Glutamatergic neuron (in vitro differentiated cells): ENCODE data around the gene TMEM176B. TPM values are rescaled to one million over a fixed set of nuclear protein-coding genes. Genes with fewer than 3 reads are reported as not detected.
A peak's percentile ranks its signal among the peaks of the same experiment; 100 is the strongest.

Experiments
- DNase-seq: peaks from one replicate; pipeline ENCODE4 v3.0.0; 2022
- H3K27ac Mint-ChIP-seq: one replicate; pipeline ENCODE4 v1.8.0; 2020; ENCODE audit warnings: mild to moderate bottlenecking, mixed read lengths, inconsistent platforms; ENCODE audit not compliant: unreplicated experiment
- H3K27me3 Mint-ChIP-seq: one replicate; pipeline ENCODE4 v1.8.0; 2020; ENCODE audit warnings: mild to moderate bottlenecking, moderate library complexity, mixed read lengths, inconsistent platforms; ENCODE audit not compliant: unreplicated experiment
- H3K36me3 Mint-ChIP-seq: one replicate; pipeline ENCODE4 v1.8.0; 2020; ENCODE audit warnings: mild to moderate bottlenecking, mixed read lengths, inconsistent platforms; ENCODE audit not compliant: unreplicated experiment
- H3K4me1 Mint-ChIP-seq: one replicate; pipeline ENCODE4 v1.8.0; 2020; ENCODE audit warnings: mild to moderate bottlenecking, low read depth, mixed read lengths, inconsistent platforms; ENCODE audit not compliant: unreplicated experiment
- H3K4me3 Mint-ChIP-seq: one replicate; pipeline ENCODE4 v1.8.0; 2020; ENCODE audit warnings: mild to moderate bottlenecking, mixed read lengths, inconsistent platforms; ENCODE audit not compliant: unreplicated experiment
- H3K9me3 Mint-ChIP-seq: one replicate; pipeline ENCODE4 v1.8.0; 2020; ENCODE audit warnings: mild to moderate bottlenecking, moderate library complexity, mixed read lengths, inconsistent platforms; ENCODE audit not compliant: unreplicated experiment
- total RNA-seq: library from RNA; stranded (reverse); fragmentation: NEBNext Ultra II Directional; extraction: Animal tissue kit (Norgen Biotek cat#: 25700); gene quantifications from one replicate; pipeline ENCODE4 v1.2.1, GENCODE V29; 2021; ENCODE audit not compliant: unreplicated experiment
- TF ChIP-seq, protein P1 (sequence below): fragments of 200-600 bp; sonication (generic); IDR thresholded peaks from one replicate; pipeline ENCODE4 v1.5.0; 2021; ENCODE audit not compliant: partially characterized antibody, unreplicated experiment

Gene TMEM176B
- total RNA-seq, 1 donor from 2014 or later = 0.44 TPM

DNA sequence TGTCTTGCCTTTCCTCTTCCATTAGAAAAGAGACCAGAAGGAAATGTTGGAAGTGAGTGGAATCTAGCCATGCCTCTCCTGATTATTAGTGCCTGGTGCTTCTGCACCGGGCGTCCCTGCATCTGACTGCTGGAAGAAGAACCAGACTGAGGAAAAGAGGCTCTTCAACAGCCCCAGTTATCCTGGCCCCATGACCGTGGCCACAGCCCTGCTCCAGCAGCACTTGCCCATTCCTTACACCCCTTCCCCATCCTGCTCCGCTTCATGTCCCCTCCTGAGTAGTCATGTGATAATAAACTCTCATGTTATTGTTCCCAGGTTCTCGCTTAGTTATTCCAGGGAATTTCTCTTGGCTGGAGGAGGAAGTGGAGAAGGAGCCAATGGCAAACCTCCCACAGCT lies 4.6 kb upstream of the TMEM176B start:
- Mint-ChIP-seq H3K4me3 (no peak overlapping the region), H3K27ac (no peak overlapping the region), H3K4me1 (peaks cover 2% of the 10 kb centered on the region), H3K27me3 (peaks cover 15% of the 10 kb centered on the region), H3K9me3 (no peaks in the 10 kb centered on the region), H3K36me3 (peaks cover 10% of the 10 kb centered on the region)
- no peak for DNase-seq
- TF ChIP-seq, protein P1, sequence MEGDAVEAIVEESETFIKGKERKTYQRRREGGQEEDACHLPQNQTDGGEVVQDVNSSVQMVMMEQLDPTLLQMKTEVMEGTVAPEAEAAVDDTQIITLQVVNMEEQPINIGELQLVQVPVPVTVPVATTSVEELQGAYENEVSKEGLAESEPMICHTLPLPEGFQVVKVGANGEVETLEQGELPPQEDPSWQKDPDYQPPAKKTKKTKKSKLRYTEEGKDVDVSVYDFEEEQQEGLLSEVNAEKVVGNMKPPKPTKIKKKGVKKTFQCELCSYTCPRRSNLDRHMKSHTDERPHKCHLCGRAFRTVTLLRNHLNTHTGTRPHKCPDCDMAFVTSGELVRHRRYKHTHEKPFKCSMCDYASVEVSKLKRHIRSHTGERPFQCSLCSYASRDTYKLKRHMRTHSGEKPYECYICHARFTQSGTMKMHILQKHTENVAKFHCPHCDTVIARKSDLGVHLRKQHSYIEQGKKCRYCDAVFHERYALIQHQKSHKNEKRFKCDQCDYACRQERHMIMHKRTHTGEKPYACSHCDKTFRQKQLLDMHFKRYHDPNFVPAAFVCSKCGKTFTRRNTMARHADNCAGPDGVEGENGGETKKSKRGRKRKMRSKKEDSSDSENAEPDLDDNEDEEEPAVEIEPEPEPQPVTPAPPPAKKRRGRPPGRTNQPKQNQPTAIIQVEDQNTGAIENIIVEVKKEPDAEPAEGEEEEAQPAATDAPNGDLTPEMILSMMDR = no peak

DNA sequence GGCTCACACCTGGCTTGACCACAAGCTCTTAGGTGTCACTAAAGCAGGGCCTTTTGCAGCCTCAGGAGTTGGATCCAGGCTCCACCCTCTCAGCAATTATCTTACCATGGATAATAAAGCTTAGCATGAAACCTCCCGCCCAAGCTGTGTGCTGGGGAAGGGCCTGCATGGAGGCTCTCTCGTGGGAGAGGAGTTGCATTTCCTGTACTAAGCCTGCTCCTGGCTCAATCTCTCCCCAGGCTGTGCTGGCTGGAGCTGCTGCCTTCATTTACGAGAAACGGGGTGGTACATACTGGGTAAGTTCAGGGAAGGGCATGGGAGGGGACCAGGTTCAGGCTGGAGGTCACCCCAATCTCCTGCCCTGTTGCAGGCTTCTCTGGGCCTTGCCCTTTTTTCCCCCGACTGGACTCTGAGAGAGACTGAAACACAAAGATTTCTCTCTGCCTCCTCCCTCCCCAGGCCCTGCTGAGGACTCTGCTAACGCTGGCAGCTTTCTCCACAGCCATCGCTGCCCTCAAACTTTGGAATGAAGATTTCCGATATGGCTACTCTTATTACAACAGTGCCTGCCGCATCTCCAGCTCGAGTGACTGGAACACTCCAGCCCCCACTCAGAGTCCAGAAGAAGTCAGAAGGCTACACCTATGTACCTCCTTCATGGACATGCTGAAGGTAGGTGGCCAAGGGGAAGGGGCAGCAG lies 3.1 kb upstream of the TMEM176B start:
- H3K9me3 Mint-ChIP-seq = no peaks in the 10 kb centered on the region
- H3K27me3 Mint-ChIP-seq = peaks cover 23% of the 10 kb centered on the region
- H3K4me3 Mint-ChIP-seq = no peak overlapping the region
- TF ChIP-seq, protein P1 = no peak
- no peak for DNase-seq
- H3K4me1 Mint-ChIP-seq = peaks cover 2% of the 10 kb centered on the region
- peaks cover 15% of the 10 kb centered on the region for H3K36me3 Mint-ChIP-seq
- H3K27ac Mint-ChIP-seq = no peak overlapping the region

DNA sequence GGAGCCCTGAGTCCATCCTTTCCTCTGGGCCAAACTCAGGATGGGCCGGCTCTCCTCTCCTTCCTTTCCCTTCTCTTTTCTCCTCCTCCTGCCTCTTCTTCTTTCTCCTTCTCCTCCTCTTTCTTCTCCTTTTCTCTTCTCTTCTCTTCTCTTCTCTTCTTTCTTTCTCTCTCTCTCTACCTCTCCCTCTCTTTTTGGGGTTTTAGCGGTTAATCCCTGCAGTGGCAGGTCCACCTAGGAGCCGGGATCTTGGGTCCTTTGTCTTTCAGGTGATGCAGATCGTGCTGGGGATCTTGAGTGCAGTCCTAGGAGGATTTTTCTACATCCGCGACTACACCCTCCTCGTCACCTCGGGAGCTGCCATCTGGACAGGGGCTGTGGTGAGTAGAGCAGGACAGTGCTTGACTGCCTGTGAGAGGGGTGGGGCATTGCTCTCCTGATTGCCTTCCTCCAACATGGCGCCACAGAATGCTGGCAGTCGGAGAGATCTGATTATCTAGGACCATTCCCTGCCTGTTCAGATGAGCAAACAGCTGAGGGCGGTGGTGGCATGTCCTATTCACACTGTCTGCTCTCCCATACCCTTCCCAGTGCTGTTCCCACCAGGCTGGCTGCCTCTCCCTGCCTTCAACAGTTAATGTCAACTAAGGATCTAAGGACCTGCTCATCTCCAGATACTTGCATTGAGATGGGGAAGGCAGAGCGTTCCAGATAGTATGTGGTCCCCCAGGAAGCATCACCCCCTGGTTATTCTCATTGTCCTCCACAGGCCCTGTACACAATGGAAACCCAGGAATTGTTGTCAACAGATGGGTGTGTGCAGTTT lies 2.0 kb upstream of the TMEM176B start:
- H3K4me1 Mint-ChIP-seq = peaks cover 2% of the 10 kb centered on the region
- DNase-seq = no peak
- H3K27me3 Mint-ChIP-seq = peaks cover 22% of the 10 kb centered on the region
- H3K4me3 Mint-ChIP-seq = peak overlapping the region; percentile 69
- H3K27ac Mint-ChIP-seq = no peak overlapping the region
- H3K36me3 Mint-ChIP-seq = peaks cover 15% of the 10 kb centered on the region
- no peaks in the 10 kb centered on the region for H3K9me3 Mint-ChIP-seq
- TF ChIP-seq, protein P1 = no peak

DNA sequence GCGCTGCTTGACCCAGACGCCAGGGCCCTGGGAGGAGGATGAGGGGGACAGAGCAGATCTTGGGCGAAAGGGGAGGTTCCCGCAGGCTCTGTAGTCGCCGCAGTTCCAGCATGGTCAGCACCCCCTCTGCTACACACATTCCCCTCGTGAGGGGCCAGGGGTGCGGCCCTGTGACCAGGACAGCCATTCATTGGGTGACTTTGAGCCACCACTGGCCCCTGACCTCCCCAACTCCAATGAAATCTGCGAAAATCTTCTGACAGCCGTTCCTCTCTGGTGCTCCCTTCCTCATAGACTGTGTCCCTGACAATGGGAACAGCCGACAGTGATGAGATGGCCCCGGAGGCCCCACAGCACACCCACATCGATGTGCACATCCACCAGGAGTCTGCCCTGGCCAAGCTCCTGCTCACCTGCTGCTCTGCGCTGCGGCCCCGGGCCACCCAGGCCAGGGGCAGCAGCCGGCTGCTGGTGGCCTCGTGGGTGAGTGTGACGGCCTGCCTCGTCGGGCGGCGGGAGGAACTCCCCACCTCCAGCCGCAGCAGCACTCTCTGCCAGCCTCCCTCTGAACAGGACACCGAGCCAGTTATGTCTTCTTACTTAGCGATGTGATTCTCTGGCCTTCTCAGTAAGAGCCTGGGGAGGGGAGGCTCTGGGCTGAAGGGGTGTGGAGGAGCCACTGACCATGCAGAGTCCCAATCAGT lies 1.2 kb upstream of the TMEM176B start:
- TF ChIP-seq, protein P1 = no peak
- Mint-ChIP-seq H3K4me3 (peak overlapping the region; percentile 63), H3K27ac (no peak overlapping the region), H3K4me1 (peaks cover 2% of the 10 kb centered on the region), H3K36me3 (peaks cover 11% of the 10 kb centered on the region), H3K27me3 (peaks cover 22% of the 10 kb centered on the region), H3K9me3 (no peaks in the 10 kb centered on the region)
- DNase-seq = no peak
